Measurements from ENCODE around the gene CHST6.

DNA sequence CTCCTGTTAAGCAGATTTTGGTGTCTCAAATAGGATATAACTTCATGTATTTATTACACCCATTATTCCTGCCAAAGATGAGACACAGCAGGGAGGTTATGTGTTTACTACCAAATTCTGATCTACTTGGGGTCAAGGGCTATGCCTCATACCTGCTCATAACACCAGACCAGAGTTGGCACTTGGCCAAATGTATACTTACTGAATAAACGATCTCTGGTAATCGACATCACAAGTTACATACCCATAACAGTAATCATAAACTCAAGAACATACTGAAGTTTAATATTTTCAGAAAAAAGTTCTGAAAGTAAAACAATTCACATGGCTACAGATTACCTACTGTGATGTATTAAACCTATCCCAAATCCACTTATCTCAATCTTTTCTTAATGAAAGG, 33.7 kb downstream of the CHST6 start:
- TF ChIP-seq CTCF (conservative IDR thresholded peaks at IDR 0.05 in 1 of 2, IDR thresholded peaks at IDR 0.05 in 1 of 2; ENCODE audit: extremely low read depth in 1 of 2, insufficient read depth in 1 of 2, low read depth in 1 of 2, low read length in 2 of 2) = no peak
- no peak for TF ChIP-seq EZH2 (IDR thresholded peaks at IDR 0.05; ENCODE audit: borderline replicate concordance, low read length)
